Right atrium auricular region (tissue), 2 donors: ENCODE results near the gene LEMD2. TPM values are rescaled to one million over a fixed set of nuclear protein-coding genes. Genes with fewer than 3 reads are reported as not detected.
A peak's percentile ranks its signal among the peaks of the same experiment; 100 is the strongest.

Source experiments
- DNase-seq: peaks from one replicate; pipeline ENCODE4 v3.0.0-alpha.2; 2019; ENCODE audit warnings: low spot score
- H3K27ac ChIP-seq, 2 donors: fragments of 200-600 bp; sonication (generic); 1 replicate in 1 of 2; 2 replicates in 1 of 2; pipeline ENCODE4 v1.5.1; 2016 to 2019
- H3K27me3 ChIP-seq, 2 donors: fragments of 200-600 bp; sonication (generic); one replicate each; pipeline versions ENCODE4 v1.5.1 to v1.6.0; 2017 to 2019
- H3K36me3 ChIP-seq: fragments of 200-600 bp; sonication (generic); one replicate; pipeline ENCODE4 v1.5.1; 2016
- H3K4me1 ChIP-seq, 2 donors: fragments of 200-600 bp; sonication (generic); one replicate each; pipeline versions ENCODE4 v1.5.1 to v1.6.0; 2017 to 2019
- H3K4me3 ChIP-seq, 2 donors: fragments of 200-600 bp; sonication (generic); 1 replicate in 1 of 2; 2 replicates in 1 of 2; pipeline ENCODE4 v1.5.1; 2017 to 2019; ENCODE audit warnings: mild to moderate bottlenecking in 1 of 2, moderate library complexity in 1 of 2
- H3K9me3 ChIP-seq, 2 donors: fragments of 200-600 bp; sonication (generic); one replicate each; pipeline ENCODE4 v1.5.1; 2019
- total RNA-seq, 2 donors: library from RNA; depleted of rRNA; stranded (reverse); fragments of >200 nt; gene quantifications; one replicate each; pipeline ENCODE4 v1.1.0, GENCODE V29; 2016
- TF ChIP-seq, protein P1 (sequence below), 2 donors: fragments of 200-600 bp; sonication (generic); IDR thresholded peaks; one replicate each; pipeline ENCODE4 v1.5.1; 2019; ENCODE audit warnings: antibody characterized with exemption in 2 of 2

The LEMD2 gene
- total RNA-seq, 2 donors from 2014 or later: 25.9 to 28.1 TPM

DNA sequence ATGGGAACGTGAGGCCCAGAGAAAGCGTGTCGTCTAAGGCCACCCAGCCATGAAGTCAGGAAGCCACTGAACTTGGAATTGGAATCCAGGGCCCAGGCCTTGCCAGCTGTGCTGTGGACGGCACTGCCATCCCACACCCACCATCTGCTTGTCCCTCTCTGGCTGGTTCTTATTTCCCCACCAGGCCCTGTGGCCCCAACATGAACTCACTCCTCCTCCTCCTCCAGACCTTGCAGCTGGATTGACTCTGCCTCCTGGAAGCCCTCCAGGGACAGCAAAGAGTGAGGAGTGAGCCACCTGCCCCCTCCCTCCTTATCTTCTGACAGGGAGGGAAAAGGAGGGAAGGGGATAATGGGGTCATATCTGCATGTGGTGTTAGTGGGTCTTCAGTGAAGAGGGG is 26.2 kb downstream of the LEMD2 start:
- TF ChIP-seq, protein P1, sequence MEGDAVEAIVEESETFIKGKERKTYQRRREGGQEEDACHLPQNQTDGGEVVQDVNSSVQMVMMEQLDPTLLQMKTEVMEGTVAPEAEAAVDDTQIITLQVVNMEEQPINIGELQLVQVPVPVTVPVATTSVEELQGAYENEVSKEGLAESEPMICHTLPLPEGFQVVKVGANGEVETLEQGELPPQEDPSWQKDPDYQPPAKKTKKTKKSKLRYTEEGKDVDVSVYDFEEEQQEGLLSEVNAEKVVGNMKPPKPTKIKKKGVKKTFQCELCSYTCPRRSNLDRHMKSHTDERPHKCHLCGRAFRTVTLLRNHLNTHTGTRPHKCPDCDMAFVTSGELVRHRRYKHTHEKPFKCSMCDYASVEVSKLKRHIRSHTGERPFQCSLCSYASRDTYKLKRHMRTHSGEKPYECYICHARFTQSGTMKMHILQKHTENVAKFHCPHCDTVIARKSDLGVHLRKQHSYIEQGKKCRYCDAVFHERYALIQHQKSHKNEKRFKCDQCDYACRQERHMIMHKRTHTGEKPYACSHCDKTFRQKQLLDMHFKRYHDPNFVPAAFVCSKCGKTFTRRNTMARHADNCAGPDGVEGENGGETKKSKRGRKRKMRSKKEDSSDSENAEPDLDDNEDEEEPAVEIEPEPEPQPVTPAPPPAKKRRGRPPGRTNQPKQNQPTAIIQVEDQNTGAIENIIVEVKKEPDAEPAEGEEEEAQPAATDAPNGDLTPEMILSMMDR (IDR thresholded peaks at IDR 0.05): no peak
- H3K27ac ChIP-seq: peak overlapping the region in 1 of 2 donors; percentile 74
- no peak for DNase-seq
- peaks cover 0 to 22% of the 10 kb centered on the region in 2 donors for H3K4me1 ChIP-seq
- H3K4me3 ChIP-seq: no peak overlapping the region
- no peaks in the 10 kb centered on the region for H3K9me3 ChIP-seq
- H3K36me3 ChIP-seq: no peaks in the 10 kb centered on the region
- no peaks in the 10 kb centered on the region for H3K27me3 ChIP-seq

DNA sequence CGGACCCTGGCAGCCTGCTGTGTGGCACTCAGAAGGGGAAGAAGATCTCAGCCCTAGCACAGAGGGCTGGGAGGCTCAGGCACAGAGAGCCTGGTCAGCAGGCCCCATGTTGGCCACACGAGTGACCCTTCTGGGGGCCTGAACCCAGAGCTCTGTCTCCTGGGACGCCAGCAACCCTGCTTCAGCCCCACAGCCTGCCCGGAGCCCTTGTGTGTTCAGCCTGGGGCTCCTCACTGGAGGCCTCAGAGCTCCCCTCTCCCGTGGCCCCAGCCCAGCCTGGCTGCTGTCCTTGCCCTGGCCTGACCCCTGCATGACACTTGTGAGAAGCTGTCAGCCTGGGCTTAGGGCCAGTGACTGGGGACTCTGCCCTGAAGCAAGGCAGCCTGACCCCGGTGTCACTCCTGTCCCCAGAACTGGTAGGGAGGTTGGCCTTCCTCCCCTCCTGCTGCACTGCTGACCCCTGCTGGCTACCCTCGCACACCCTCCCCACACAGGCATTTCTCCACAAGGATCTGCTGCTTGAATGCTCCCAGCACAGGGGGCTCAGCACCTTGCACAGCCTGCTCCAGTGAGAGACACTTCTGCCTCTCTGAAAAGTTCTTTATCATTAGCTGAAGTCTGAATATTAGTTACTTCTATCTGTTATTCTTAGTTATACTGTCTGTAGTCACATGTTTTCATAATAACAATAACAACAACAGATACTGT is 26.9 kb downstream of the LEMD2 start:
- H3K27ac ChIP-seq: peak overlapping the region; percentile 69 to 74
- TF ChIP-seq, protein P1 (IDR thresholded peaks at IDR 0.05): peak; percentile 20 to 83
- DNase-seq: no peak
- H3K4me1 ChIP-seq: peaks cover 0 to 22% of the 10 kb centered on the region in 2 donors
- H3K27me3 ChIP-seq: no peaks in the 10 kb centered on the region
- no peaks in the 10 kb centered on the region for H3K36me3 ChIP-seq
- no peak overlapping the region for H3K4me3 ChIP-seq
- no peaks in the 10 kb centered on the region for H3K9me3 ChIP-seq

DNA sequence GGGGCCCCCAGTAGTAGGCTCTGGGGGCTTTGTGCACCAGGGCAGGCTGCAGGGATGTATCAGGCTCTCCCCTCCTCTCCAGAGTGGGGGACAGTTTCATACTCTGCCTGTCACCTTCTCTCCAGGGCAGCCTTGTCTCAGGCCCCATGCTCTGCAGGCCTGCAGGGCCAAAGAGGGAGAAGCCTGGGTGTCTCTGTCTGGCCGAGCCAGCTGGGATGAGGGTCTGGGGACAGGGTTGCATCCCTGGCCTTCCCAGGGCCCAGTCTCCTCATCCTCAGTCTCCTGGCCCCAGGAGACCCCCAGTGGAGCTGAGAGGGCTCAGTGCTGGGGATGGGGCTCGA is 27.4 kb downstream of the LEMD2 start:
- Histone ChIP-seq H3K4me3 (no peak overlapping the region), H3K9me3 (no peaks in the 10 kb centered on the region), H3K27ac (peak overlapping the region; percentile 69 to 74)

DNA sequence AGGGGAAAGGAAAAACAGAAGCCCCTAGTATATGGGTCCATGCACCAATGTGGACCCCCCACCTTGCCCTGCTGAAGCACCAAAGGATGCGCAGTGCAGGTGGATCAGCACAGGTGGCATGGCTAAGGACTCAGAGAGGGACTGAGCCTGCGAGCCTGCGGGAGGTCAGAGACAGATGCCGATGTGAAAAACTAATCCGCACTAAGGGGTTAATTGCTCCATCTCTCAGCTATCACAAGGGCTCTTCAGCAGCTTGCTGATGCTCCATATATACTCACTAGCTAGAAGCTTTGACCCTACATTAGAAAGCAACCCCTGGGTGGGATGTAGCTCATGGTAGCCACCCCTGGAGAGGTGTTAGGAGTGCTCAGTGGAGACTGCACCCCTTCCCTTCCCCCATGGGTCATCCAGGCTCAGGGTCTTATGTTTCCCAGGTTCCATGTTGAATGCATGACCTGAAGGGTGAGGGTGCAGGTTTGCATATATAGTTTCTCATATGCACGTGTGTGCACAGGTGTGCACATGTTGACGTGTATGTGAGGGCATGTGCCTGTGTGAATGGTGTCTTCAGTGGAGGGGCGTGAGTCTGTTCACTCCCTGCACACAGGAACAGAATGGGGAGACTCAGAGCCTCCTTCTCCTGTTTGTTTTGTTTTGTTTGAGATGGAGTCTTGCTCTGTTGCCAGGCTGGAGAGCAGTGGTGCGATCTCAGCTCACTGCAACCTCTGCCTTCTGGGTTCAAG is 28.9 kb downstream of the LEMD2 start:
- Histone ChIP-seq H3K4me3 (no peak overlapping the region), H3K4me1 (peaks cover 0 to 22% of the 10 kb centered on the region in 2 donors), H3K27me3 (no peaks in the 10 kb centered on the region), H3K9me3 (no peaks in the 10 kb centered on the region), H3K36me3 (no peaks in the 10 kb centered on the region), H3K27ac (no peak overlapping the region)
- no peak for DNase-seq
- TF ChIP-seq, protein P1 (IDR thresholded peaks at IDR 0.05): no peak

More for the DNA sequence above, 27.4 kb downstream of the LEMD2 start:
- no peak for DNase-seq
- no peaks in the 10 kb centered on the region for H3K36me3 ChIP-seq
- TF ChIP-seq, protein P1 (IDR thresholded peaks at IDR 0.05): no peak
- no peaks in the 10 kb centered on the region for H3K27me3 ChIP-seq
- peaks cover 0 to 22% of the 10 kb centered on the region in 2 donors for H3K4me1 ChIP-seq

DNA sequence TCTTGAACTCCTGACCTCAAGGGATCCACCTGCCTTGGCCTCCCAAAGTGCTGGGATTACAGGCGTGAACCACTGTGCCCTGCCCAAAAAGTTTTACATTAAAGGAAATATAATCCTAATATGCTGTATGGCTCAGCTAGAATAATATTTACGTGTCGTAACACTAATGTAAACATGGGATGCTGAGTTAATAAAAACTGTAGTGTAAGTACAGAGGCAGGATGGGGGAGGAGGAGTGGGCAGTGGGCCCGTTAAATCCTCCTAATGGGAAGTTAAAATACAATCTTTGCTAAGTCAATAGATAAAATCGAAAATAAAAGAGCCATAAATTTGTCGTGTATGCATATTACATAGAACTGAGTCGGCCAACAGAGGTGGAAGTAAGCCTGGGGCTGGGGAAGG is 30.1 kb downstream of the LEMD2 start:
- Histone ChIP-seq H3K4me1 (peaks cover 0 to 22% of the 10 kb centered on the region in 2 donors), H3K27ac (no peak overlapping the region), H3K36me3 (no peaks in the 10 kb centered on the region), H3K9me3 (no peaks in the 10 kb centered on the region), H3K4me3 (no peak overlapping the region), H3K27me3 (no peaks in the 10 kb centered on the region)
- TF ChIP-seq, protein P1 (IDR thresholded peaks at IDR 0.05): no peak
- DNase-seq: no peak
